H1 (cell line): ENCODE measurements around the gene PTPRG. TPM values are rescaled to one million over a fixed set of nuclear protein-coding genes. Genes with fewer than 3 reads are reported as not detected.
A peak's percentile ranks its signal among the peaks of the same experiment; 100 is the strongest.

Experiments
- CTCF ChIA-PET: fragments of 300-600 bp; sonication (Branson Sonifier 250); formaldehyde crosslinking; loops from one replicate; lab custom pipeline; 2021; ENCODE audit not compliant: partially characterized antibody; lab: Charles Lee
- POLR2A ChIA-PET: fragments of 300-600 bp; sonication (Branson Sonifier 250); formaldehyde crosslinking; loops from one replicate; lab custom pipeline; 2021; ENCODE audit warnings: inconsistent platforms; ENCODE audit not compliant: partially characterized antibody; lab: Charles Lee
- DNase-seq, 2 experiments: peaks; one replicate each; pipeline versions ENCODE4 v3.0.0 to v3.0.0-alpha.2; 2010 to 2022; ENCODE audit warnings: low spot score in 2 of 2, low read depth in 1 of 2, mixed read lengths in 1 of 2
- FAIRE-seq: peaks from 2 replicates; lab custom pipeline; 2011; peaks lifted over from hg19 to GRCh38; lab: Jason Lieb, UNC
- H2AFZ ChIP-seq: 2 replicates; pipeline ENCODE4 v1.8.1; 2012; ENCODE audit warnings: low read length, inconsistent platforms
- H2AK5ac ChIP-seq: 2 replicates; pipeline ENCODE4 v1.6.1; 2013; ENCODE audit warnings: low read depth, low read length
- H2BK120ac ChIP-seq: replicated peaks from 2 replicates; pipeline ENCODE3; 2013; ENCODE audit warnings: low read depth, low read length, inconsistent platforms
- H2BK12ac ChIP-seq: 2 replicates; pipeline ENCODE4 v1.6.1; 2013; ENCODE audit warnings: low read depth, low read length
- H2BK15ac ChIP-seq: 2 replicates; pipeline ENCODE4 v1.6.1; 2013; ENCODE audit warnings: low read length
- H2BK20ac ChIP-seq: 2 replicates; pipeline ENCODE4 v1.6.1; 2013; ENCODE audit warnings: low read length
- H2BK5ac ChIP-seq: 2 replicates; pipeline ENCODE4 v1.6.1; 2013; ENCODE audit warnings: low read depth, low read length
- H3K14ac ChIP-seq: 2 replicates; pipeline ENCODE4 v1.6.1; 2013; ENCODE audit warnings: inconsistent platforms; ENCODE audit not compliant: insufficient read length
- H3K18ac ChIP-seq: 2 replicates; pipeline ENCODE4 v1.6.1; 2013; ENCODE audit warnings: low read length; ENCODE audit errors: extremely low read depth
- H3K23ac ChIP-seq: 2 replicates; pipeline ENCODE4 v1.6.1; 2013; ENCODE audit warnings: inconsistent platforms; ENCODE audit not compliant: insufficient read length
- H3K23me2 ChIP-seq: 2 replicates; pipeline ENCODE4 v1.6.1; 2013; ENCODE audit warnings: low read depth, low read length
- H3K27ac ChIP-seq: 2 replicates; pipeline ENCODE4 v1.6.1; 2011; ENCODE audit warnings: low read depth, low read length, inconsistent platforms
- H3K27me3 ChIP-seq, 4 experiments: replicated peaks in 1 of 4; 1 replicate in 1 of 4; 2 replicates in 3 of 4; pipeline versions ENCODE4 v1.6.1 to v1.8.1; 2011 to 2013; ENCODE audit warnings: low read length in 3 of 4, mild to moderate bottlenecking in 3 of 4, inconsistent platforms in 2 of 4, mixed read lengths in 2 of 4, moderate library complexity in 1 of 4; ENCODE audit not compliant: control insufficient read depth in 3 of 4, insufficient read depth in 3 of 4; ENCODE audit errors: extremely low read depth in 1 of 4
- H3K36me3 ChIP-seq, 4 experiments: 2 replicates each; pipeline versions ENCODE4 v1.6.1 to v1.8.1; 2011 to 2013; ENCODE audit warnings: mild to moderate bottlenecking in 4 of 4, low read length in 3 of 4, moderate library complexity in 2 of 4, control low read depth in 1 of 4, inconsistent platforms in 1 of 4; ENCODE audit not compliant: insufficient read depth in 4 of 4, control insufficient read depth in 2 of 4
- H3K4ac ChIP-seq: replicated peaks from 2 replicates; pipeline ENCODE3; 2013; ENCODE audit warnings: low read length, low read depth, mixed read lengths, inconsistent platforms; ENCODE audit not compliant: insufficient read length
- H3K4me1 ChIP-seq, 4 experiments: replicated peaks in 1 of 4; 1 replicate in 1 of 4; 2 replicates in 3 of 4; pipeline versions ENCODE4 v1.6.1 to v1.8.1; 2011 to 2013; ENCODE audit warnings: low read length in 3 of 4, inconsistent platforms in 2 of 4, mixed read lengths in 1 of 4; ENCODE audit not compliant: insufficient read depth in 4 of 4, control insufficient read depth in 3 of 4
- H3K4me2 ChIP-seq, 2 experiments: 2 replicates each; pipeline versions ENCODE4 v1.6.1 to v1.8.1; 2011 to 2013; ENCODE audit warnings: low read depth in 2 of 2, low read length in 2 of 2, control low read depth in 1 of 2, inconsistent platforms in 1 of 2, mild to moderate bottlenecking in 1 of 2; ENCODE audit not compliant: insufficient read depth in 1 of 2
- H3K4me3 ChIP-seq, 4 experiments: fragments of 200-600, 300-600 bp in 1 of 4; sonication (generic), shearing (Covaris generic), sonication (Bioruptor Twin) in 1 of 4; 2 replicates each; pipeline versions ENCODE4 v1.5.1 to v1.8.1; 2011 to 2016; ENCODE audit warnings: low read length in 4 of 4, low read depth in 3 of 4, control low read depth in 2 of 4, inconsistent platforms in 2 of 4, mild to moderate bottlenecking in 2 of 4, mixed read lengths in 1 of 4, moderate library complexity in 1 of 4; ENCODE audit not compliant: insufficient read depth in 2 of 4; ENCODE audit errors: extremely low read depth in 1 of 4
- H3K56ac ChIP-seq: replicated peaks from 2 replicates; pipeline ENCODE3; 2013; ENCODE audit warnings: low read depth, mild to moderate bottlenecking, mixed read lengths, low read length, inconsistent platforms; ENCODE audit not compliant: insufficient read length
- H3K79me1 ChIP-seq: 2 replicates; pipeline ENCODE4 v1.6.1; 2013; ENCODE audit warnings: low read depth, low read length, control low read depth
- H3K79me2 ChIP-seq, 2 experiments: 2 replicates each; pipeline versions ENCODE4 v1.6.1 to v1.8.1; 2012 to 2013; ENCODE audit warnings: low read length in 2 of 2, mild to moderate bottlenecking in 2 of 2, inconsistent platforms in 1 of 2; ENCODE audit not compliant: insufficient read depth in 2 of 2, control insufficient read depth in 1 of 2
- H3K9ac ChIP-seq, 4 experiments: replicated peaks in 1 of 4; 1 replicate in 1 of 4; 2 replicates in 3 of 4; pipeline versions ENCODE4 v1.6.1 to v1.8.1; 2011 to 2013; ENCODE audit warnings: low read depth in 3 of 4, low read length in 3 of 4, control low read depth in 2 of 4, mild to moderate bottlenecking in 2 of 4, moderate library complexity in 2 of 4, inconsistent platforms in 1 of 4; ENCODE audit errors: extremely low read depth in 1 of 4
- H3K9me3 ChIP-seq, 2 experiments: 2 replicates each; pipeline versions ENCODE4 v1.6.1 to v1.8.1; 2012 to 2013; ENCODE audit warnings: mild to moderate bottlenecking in 2 of 2, moderate library complexity in 2 of 2, control low read depth in 1 of 2, inconsistent platforms in 1 of 2, low read depth in 1 of 2, low read length in 1 of 2, mixed read lengths in 1 of 2; ENCODE audit not compliant: insufficient read depth in 2 of 2
- H4K20me1 ChIP-seq, 2 experiments: replicated peaks in 1 of 2; 2 replicates each; pipeline versions ENCODE3 to v1.8.1; 2011 to 2013; ENCODE audit warnings: inconsistent platforms in 2 of 2, low read length in 2 of 2, mild to moderate bottlenecking in 1 of 2; ENCODE audit not compliant: insufficient read depth in 2 of 2, control insufficient read depth in 1 of 2
- H4K5ac ChIP-seq: 2 replicates; pipeline ENCODE4 v1.6.1; 2013; ENCODE audit warnings: low read length, low read depth, mixed read lengths, inconsistent platforms; ENCODE audit not compliant: insufficient read length
- H4K8ac ChIP-seq: 2 replicates; pipeline ENCODE4 v1.8.0; 2013; ENCODE audit warnings: mild to moderate bottlenecking, moderate library complexity, low read length, inconsistent platforms; ENCODE audit not compliant: insufficient read depth; ENCODE audit errors: extremely low read depth
- H4K91ac ChIP-seq: replicated peaks from 2 replicates; pipeline ENCODE3; 2013; ENCODE audit warnings: low read length, mixed read lengths, inconsistent platforms; ENCODE audit not compliant: insufficient read length
- NANOG ChIP-seq: IDR thresholded peaks from 2 replicates; pipeline ENCODE4 v1.6.1; 2011; ENCODE audit warnings: low read length, low read depth, mild to moderate bottlenecking, inconsistent platforms; ENCODE audit not compliant: insufficient read depth, poor library complexity, severe bottlenecking
- WGBS, 2 experiments: shearing (Covaris generic) in 1 of 2; methylation state at CpG; one replicate each; pipeline versions ENCODE4 v1.1.6 to v1.1.7; 2013 to 2015; ENCODE audit warnings: low lambda C conversion rate in 2 of 2, mixed read lengths in 2 of 2, inconsistent platforms in 1 of 2, low coverage in 1 of 2, missing lambda C conversion rate in 1 of 2; ENCODE audit not compliant: insufficient replicate concordance in 2 of 2, insufficient coverage in 1 of 2, insufficient read length in 1 of 2; ENCODE audit errors: extremely low coverage in 1 of 2, missing lambda C conversion rate in 1 of 2; 5-methylcytosine and 5-hydroxymethylcytosine counted together
- polyA plus RNA-seq, 7 experiments: library from polyadenylated mRNA; depleted of rRNA in 3 of 7; stranded (reverse) in 5 of 7; unstranded in 2 of 7; fragments of >200 nt in 5 of 7; fragments of 200-250 nt in 2 of 7; gene quantifications; 1 replicate in 5 of 7; 2 replicates in 1 of 7; 4 replicates in 1 of 7; pipeline versions ENCODE4 v1.2.1 to v1.2.3, GENCODE V29; 2011 to 2013; ENCODE audit warnings: missing spikeins in 2 of 7, mixed read lengths in 2 of 7
- total RNA-seq: library from RNA; stranded (reverse); fragmentation: NEBNext Ultra II Directional; extraction: Animal tissue kit (Norgen Biotek cat#: 25700); gene quantifications from 2 replicates; pipeline ENCODE4 v1.2.1, GENCODE V29; 2021

Gene PTPRG
- total and polyA plus RNA-seq, 2 of the 8 experiments (the other 6 are each of a cell fraction or from before 2014, with no cell fraction given): 23.3 to 96.2 TPM

DNA sequence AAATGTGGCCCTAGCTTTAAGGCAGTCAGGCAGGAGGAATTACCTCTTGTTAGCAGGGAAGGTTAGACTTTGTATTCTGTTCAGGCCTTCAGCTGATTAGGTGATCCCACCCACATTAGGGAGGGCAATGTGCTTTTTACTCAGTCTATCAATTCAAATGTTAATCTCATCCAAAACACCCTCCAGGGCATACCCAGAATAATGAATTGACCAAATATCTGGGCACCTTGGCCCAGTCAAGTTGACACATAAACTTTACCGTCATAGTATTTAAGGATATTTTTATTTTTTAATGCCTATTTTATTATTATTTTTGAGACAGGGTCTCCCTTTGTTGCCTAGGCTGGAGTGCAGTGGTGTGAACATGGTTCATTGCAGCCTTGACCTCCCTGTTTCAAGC lies 146.1 kb downstream of the PTPRG start:
- ChIA-PET POLR2A (interaction anchor here (1.1 to 4.9 kb wide), 5 partner anchors 8 to 146 kb away, joined by 3 to 22 read pairs (median 4); partner anchors contain the start of gene PTPRG), CTCF (interaction anchor here (2.6 kb wide), 1 partner anchor 10 kb away, joined by 6 read pairs; no protein-coding TSS in a partner anchor)
- no peaks in the 10 kb centered on the region for H3K36me3 ChIP-seq
- no peak overlapping the region for H4K5ac ChIP-seq
- H2BK120ac ChIP-seq: no peak overlapping the region
- H2AK5ac ChIP-seq: no peak overlapping the region
- TF ChIP-seq NANOG: no peak
- no peak overlapping the region for H3K4me3 ChIP-seq
- H2AFZ ChIP-seq: no peak overlapping the region
- no peak overlapping the region; the same call in 1 of the 2 replicates for H2BK20ac ChIP-seq
- H3K56ac ChIP-seq: no peak overlapping the region
- peaks cover 14 to 41% (median 36%) of the 10 kb centered on the region in 4 experiments for H3K4me1 ChIP-seq
- H3K23me2 ChIP-seq: no peaks in the 10 kb centered on the region
- DNase-seq: no peak
- H3K4ac ChIP-seq: no peak overlapping the region
- H3K18ac ChIP-seq: no peak overlapping the region
- H3K27ac ChIP-seq: no peak overlapping the region; the same call in 1 of the 2 replicates
- H2BK15ac ChIP-seq: no peak overlapping the region
- H4K8ac ChIP-seq: no peak overlapping the region
- no peak overlapping the region for H3K14ac ChIP-seq
- no peak overlapping the region for H3K23ac ChIP-seq
- peak overlapping the region; percentile 19; the same call in 1 of the 2 replicates for H2BK5ac ChIP-seq
- H2BK12ac ChIP-seq: no peak overlapping the region
- FAIRE-seq: no peak
- H3K79me2 ChIP-seq: peaks cover 8 to 92% of the 10 kb centered on the region in 2 experiments; a peak in 3 of 4 replicates
- H4K20me1 ChIP-seq: peaks cover 0 to 3% of the 10 kb centered on the region in 2 experiments
- H3K4me2 ChIP-seq: no peak overlapping the region
- H4K91ac ChIP-seq: no peak overlapping the region
- H3K9ac ChIP-seq: no peak overlapping the region
- H3K79me1 ChIP-seq: peaks cover 2% of the 10 kb centered on the region
- WGBS, 2 experiments: 94% methylated on average over 1 of the region's 1 CpG; no CpG with 5 or more reads in 1 of the 2 experiments
- H3K9me3 ChIP-seq: peaks cover 0 to 7% of the 10 kb centered on the region in 2 experiments; a peak in 1 of 4 replicates
- H3K27me3 ChIP-seq: no peaks in the 10 kb centered on the region
